Activated T-helper 1 cell treated with Interleukin-2 at 50 U/mL for 16 hours (primary cell): ENCODE measurements around the gene STAT3.
"Not testable (repeated sequence)": the region's sequence is repeated elsewhere in the genome, so short reads cannot be mapped to it uniquely, and the experiment has no call there.

Source experiments
- DNase-seq: peaks from one replicate; pipeline ENCODE4 v3.0.0-alpha.2; 2020; ENCODE audit warnings: low read depth

Gene STAT3

GRCh38 chr17:42277342-42277712, 110.9 kb downstream of the STAT3 start:
- DNase-seq = no peak

GRCh38 chr17:42276609-42277341, 111.5 kb downstream of the STAT3 start:
- peak; percentile 13 for DNase-seq

GRCh38 chr17:42276359-42276608, 112.0 kb downstream of the STAT3 start, which contains the start of gene STAT5B:
Gene STAT5B (minus strand): TSS chr17:42276391. CDS start chr17:42232127, 44,264 bp downstream.
- peak; percentile 60 for DNase-seq

- DNase-seq = peak; percentile 7
Measured at GRCh38 chr17:42275527-42276358, 112.5 kb downstream of the STAT3 start.

GRCh38 chr17:42274812-42275526, 113.3 kb downstream of the STAT3 start:
- no peak for DNase-seq

GRCh38 chr17:42274253-42274542, 114.0 kb downstream of the STAT3 start:
- no peak for DNase-seq

GRCh38 chr17:42273474-42274252, 114.6 kb downstream of the STAT3 start:
- DNase-seq = no peak

- DNase-seq = no peak
Measured at GRCh38 chr17:42272162-42272907, 115.9 kb downstream of the STAT3 start.

- no peak for DNase-seq
Measured at GRCh38 chr17:42271779-42272035, 116.5 kb downstream of the STAT3 start.

GRCh38 chr17:42271006-42271778, 117.0 kb downstream of the STAT3 start:
- DNase-seq = no peak

- no peak for DNase-seq
Measured at GRCh38 chr17:42270596-42270995, 117.6 kb downstream of the STAT3 start.

- no peak for DNase-seq
Measured at GRCh38 chr17:42270170-42270535, 118.1 kb downstream of the STAT3 start.

GRCh38 chr17:42268236-42268635, 120.0 kb downstream of the STAT3 start:
- DNase-seq = no peak

- DNase-seq = peak; percentile 18
Measured at GRCh38 chr17:42266918-42267766, 121.1 kb downstream of the STAT3 start.

- no peak for DNase-seq
Measured at GRCh38 chr17:42266462-42266861, 121.8 kb downstream of the STAT3 start.

GRCh38 chr17:42264366-42264765, 123.9 kb downstream of the STAT3 start:
- DNase-seq = not testable (repeated sequence)
